Keratinocyte (primary cell): ENCODE data around the gene C11orf97. TPM values are rescaled to one million over a fixed set of nuclear protein-coding genes. Genes with fewer than 3 reads are reported as not detected.
"Not testable (repeated sequence)": the region's sequence is repeated elsewhere in the genome, so short reads cannot be mapped to it uniquely, and the experiment has no call there.

ENCODE experiments used
- DNase-seq: peaks from one replicate; pipeline ENCODE4 v3.0.0-alpha.2; 2011; ENCODE audit warnings: low read depth, missing footprints, low spot score
- FAIRE-seq: peaks from 2 replicates; lab custom pipeline; 2011; peaks lifted over from hg19 to GRCh38; lab: Jason Lieb, UNC
- H2AFZ ChIP-seq: 2 replicates; pipeline ENCODE4 v1.6.0; 2012; ENCODE audit warnings: low read length, control low read depth, inconsistent platforms; ENCODE audit not compliant: control insufficient read depth
- H3K27ac ChIP-seq: 2 replicates; pipeline ENCODE4 v1.5.1; 2011; ENCODE audit warnings: low read length; ENCODE audit not compliant: control insufficient read depth, insufficient read depth
- H3K27me3 ChIP-seq: 3 replicates; pipeline ENCODE4 v1.6.0; 2011; ENCODE audit warnings: low read length; ENCODE audit not compliant: control insufficient read depth, insufficient read depth; ENCODE audit errors: extremely low read depth
- H3K36me3 ChIP-seq, 2 experiments: 2 replicates in 1 of 2; 3 replicates in 1 of 2; pipeline ENCODE4 v1.5.1; 2011; ENCODE audit warnings: low read length in 2 of 2, mild to moderate bottlenecking in 1 of 2; ENCODE audit not compliant: control insufficient read depth in 2 of 2, insufficient read depth in 2 of 2; ENCODE audit errors: extremely low read depth in 1 of 2
- H3K4me1 ChIP-seq: 3 replicates; pipeline ENCODE4 v1.5.1; 2011; ENCODE audit warnings: low read length; ENCODE audit not compliant: control insufficient read depth, insufficient read depth; ENCODE audit errors: extremely low read depth
- H3K4me2 ChIP-seq: 3 replicates; pipeline ENCODE4 v1.6.0; 2011; ENCODE audit warnings: low read depth, low read length; ENCODE audit not compliant: control insufficient read depth, insufficient read depth; ENCODE audit errors: extremely low read depth
- H3K4me3 ChIP-seq, 3 experiments: fragments of 200-600 bp in 1 of 3; sonication (generic) in 1 of 3; 2 replicates in 2 of 3; 3 replicates in 1 of 3; pipeline ENCODE4 v1.5.1; 2011 to 2016; ENCODE audit warnings: low read length in 3 of 3, mild to moderate bottlenecking in 3 of 3, control low read depth in 2 of 3, inconsistent platforms in 1 of 3, low read depth in 1 of 3, mixed read lengths in 1 of 3, mixed run types in 1 of 3, moderate library complexity in 1 of 3; ENCODE audit not compliant: control insufficient read depth in 2 of 3, insufficient read depth in 2 of 3; ENCODE audit errors: extremely low read depth in 1 of 3
- H3K79me2 ChIP-seq: 2 replicates; pipeline ENCODE4 v1.6.0; 2012; ENCODE audit warnings: low read length; ENCODE audit not compliant: control insufficient read depth, insufficient read depth
- H3K9ac ChIP-seq: 3 replicates; pipeline ENCODE4 v1.6.0; 2011; ENCODE audit warnings: low read length; ENCODE audit not compliant: control insufficient read depth, insufficient read depth; ENCODE audit errors: extremely low read depth
- H3K9me1 ChIP-seq: 3 replicates; pipeline ENCODE4 v1.6.0; 2011; ENCODE audit warnings: low read length; ENCODE audit not compliant: control insufficient read depth, insufficient read depth; ENCODE audit errors: extremely low read depth
- H3K9me3 ChIP-seq: 2 replicates; pipeline ENCODE4 v1.5.1; 2012; ENCODE audit warnings: low read depth, low read length; ENCODE audit not compliant: control insufficient read depth
- H4K20me1 ChIP-seq: 3 replicates; pipeline ENCODE4 v1.6.0; 2011; ENCODE audit warnings: low read length; ENCODE audit not compliant: control insufficient read depth, insufficient read depth; ENCODE audit errors: extremely low read depth
- CTCF ChIP-seq, 3 experiments: IDR thresholded peaks in 1 of 3; conservative IDR thresholded peaks in 1 of 3; optimal IDR thresholded peaks in 1 of 3; 2 replicates in 2 of 3; 3 replicates in 1 of 3; pipeline versions ENCODE3 to v1.5.1; 2011; ENCODE audit warnings: low read length in 3 of 3, mild to moderate bottlenecking in 3 of 3, moderate library complexity in 2 of 3, control low read depth in 1 of 3, inconsistent platforms in 1 of 3; ENCODE audit not compliant: insufficient read depth in 2 of 3; ENCODE audit errors: extremely low read depth in 1 of 3
- EZH2 ChIP-seq: IDR thresholded peaks from one replicate; pipeline ENCODE4 v1.6.1; 2012; ENCODE audit warnings: inconsistent platforms, mild to moderate bottlenecking, low read length, moderate library complexity
- dilution Hi-C: fragments of 300-500 bp; cut with MboI; formaldehyde crosslinking; loops from one replicate; pipeline ENCODE4 v1.7.0; 2020; ENCODE audit warnings: low sequenced_read_pairs; ENCODE audit not compliant: extremely low pct_ligation_motif_present
- polyA plus RNA-seq, 5 experiments: library from polyadenylated mRNA; depleted of rRNA in 3 of 5; stranded (reverse) in 3 of 5; stranded (forward) in 1 of 5; unstranded in 1 of 5; fragments of >200 nt; gene quantifications; 1 replicate in 1 of 5; 2 replicates in 3 of 5; 3 replicates in 1 of 5; pipeline versions ENCODE4 v1.2.1 to v1.2.3, GENCODE V29; 2011 to 2012; ENCODE audit warnings: missing spikeins in 2 of 5, low read depth in 1 of 5, low replicate concordance in 1 of 5

Gene C11orf97
- polyA plus RNA-seq, 1 donor (not counting 4 experiments of a cell fraction or from before 2014, with no cell fraction given) = not detected

GRCh38 chr11:94504689-94505293 lies 7.5 kb upstream of the C11orf97 start:
- TF ChIP-seq EZH2 (no peak), CTCF (optimal IDR thresholded peaks at IDR 0.05 in 1 of 3, IDR thresholded peaks at IDR 0.05 in 1 of 3, conservative IDR thresholded peaks at IDR 0.05 in 1 of 3; ENCODE audit: extremely low read depth in 1 of 3, insufficient read depth in 2 of 3, low read length in 3 of 3) (peak in 2 of 3 experiments; percentile 40 to 45)
- dilution Hi-C loops = no loop called here
- Histone ChIP-seq H3K27ac (no peak overlapping the region), H3K4me3 (no peak overlapping the region), H4K20me1 (no peaks in the 10 kb centered on the region), H2AFZ (no peak overlapping the region), H3K36me3 (peaks cover 0 to 3% of the 10 kb centered on the region in 2 experiments), H3K27me3 (no peaks in the 10 kb centered on the region), H3K9me1 (no peaks in the 10 kb centered on the region), H3K4me2 (no peak overlapping the region), H3K9me3 (no peaks in the 10 kb centered on the region), H3K79me2 (no peaks in the 10 kb centered on the region), H3K9ac (no peak overlapping the region), H3K4me1 (no peaks in the 10 kb centered on the region)
- FAIRE-seq = peak; percentile 34
- no peak for DNase-seq

GRCh38 chr11:94506513-94506912 lies 5.7 kb upstream of the C11orf97 start:
- H3K79me2 ChIP-seq, H4K20me1 ChIP-seq, H3K9me3 ChIP-seq, H2AFZ ChIP-seq, DNase-seq, H3K4me3 ChIP-seq, H3K9me1 ChIP-seq, H3K4me1 ChIP-seq, H3K27me3 ChIP-seq, FAIRE-seq, H3K36me3 ChIP-seq, dilution Hi-C loops, H3K27ac ChIP-seq, H3K9ac ChIP-seq, H3K4me2 ChIP-seq: not testable (repeated sequence)

GRCh38 chr11:94507485-94507884 lies 4.8 kb upstream of the C11orf97 start:
- DNase-seq = no peak
- no peaks in the 10 kb centered on the region for H3K9me3 ChIP-seq
- H3K4me1 ChIP-seq = peaks cover 4% of the 10 kb centered on the region
- no peaks in the 10 kb centered on the region for H3K9me1 ChIP-seq
- H3K36me3 ChIP-seq = no peaks in the 10 kb centered on the region
- dilution Hi-C loops = no loop called here
- TF ChIP-seq CTCF (optimal IDR thresholded peaks at IDR 0.05 in 1 of 3, IDR thresholded peaks at IDR 0.05 in 1 of 3, conservative IDR thresholded peaks at IDR 0.05 in 1 of 3; ENCODE audit: extremely low read depth in 1 of 3, insufficient read depth in 2 of 3, low read length in 3 of 3) (no peak), EZH2 (no peak)
- no peak overlapping the region for H2AFZ ChIP-seq
- no peak for FAIRE-seq
- H3K27me3 ChIP-seq = no peaks in the 10 kb centered on the region
- H3K4me3 ChIP-seq = no peak overlapping the region
- H3K27ac ChIP-seq = no peak overlapping the region
- H3K4me2 ChIP-seq = no peak overlapping the region
- no peak overlapping the region for H3K9ac ChIP-seq
- no peaks in the 10 kb centered on the region for H4K20me1 ChIP-seq
- H3K79me2 ChIP-seq = no peaks in the 10 kb centered on the region
